KOPT-K1 (cell line): Measurements from ENCODE around the gene TMEM45A.
"Not testable (repeated sequence)": the region's sequence is repeated elsewhere in the genome, so short reads cannot be mapped to it uniquely, and the experiment has no call there.

Source experiments
- H3K27ac ChIP-seq: fragments of 200-600 bp; sonication (generic); 2 replicates; pipeline ENCODE4 v1.5.1; 2016; ENCODE audit warnings: antibody characterized with exemption, mild to moderate bottlenecking, low read depth, low read length; ENCODE audit not compliant: poor library complexity, severe bottlenecking
- H3K36me3 ChIP-seq: fragments of 200-600 bp; sonication (generic); 2 replicates; pipeline ENCODE4 v1.5.1; 2017; ENCODE audit warnings: antibody characterized with exemption, mild to moderate bottlenecking, low read length, moderate library complexity; ENCODE audit not compliant: insufficient read depth
- H3K9me3 ChIP-seq: fragments of 200-600 bp; sonication (generic); 2 replicates; pipeline ENCODE4 v1.5.1; 2017; ENCODE audit warnings: antibody characterized with exemption, low read length, mild to moderate bottlenecking; ENCODE audit not compliant: insufficient read depth, poor library complexity, severe bottlenecking

The TMEM45A gene

GRCh38 chr3:100562224-100562857 is 69.9 kb downstream of the TMEM45A start:
- no peaks in the 10 kb centered on the region for H3K36me3 ChIP-seq
- no peak overlapping the region for H3K27ac ChIP-seq

GRCh38 chr3:100563228-100563627 is 70.8 kb downstream of the TMEM45A start:
- Histone ChIP-seq H3K27ac (no peak overlapping the region), H3K36me3 (no peaks in the 10 kb centered on the region), H3K9me3 (no peaks in the 10 kb centered on the region)

More at GRCh38 chr3:100562224-100562857, 69.9 kb downstream of the TMEM45A start:
- no peaks in the 10 kb centered on the region for H3K9me3 ChIP-seq

- Histone ChIP-seq H3K9me3 (no peaks in the 10 kb centered on the region), H3K36me3 (no peaks in the 10 kb centered on the region), H3K27ac (no peak overlapping the region)
These were observed 71.3 kb downstream of the TMEM45A start for GRCh38 chr3:100563652-100564211.

- no peaks in the 10 kb centered on the region for H3K9me3 ChIP-seq
- H3K36me3 ChIP-seq, result no peaks in the 10 kb centered on the region
- H3K27ac ChIP-seq, result no peak overlapping the region
These were observed 78.4 kb downstream of the TMEM45A start for GRCh38 chr3:100570811-100571210.

GRCh38 chr3:100574536-100574935 is 82.1 kb downstream of the TMEM45A start:
- Histone ChIP-seq H3K9me3 (no peaks in the 10 kb centered on the region), H3K27ac (no peak overlapping the region), H3K36me3 (no peaks in the 10 kb centered on the region)

- Histone ChIP-seq H3K36me3 (no peaks in the 10 kb centered on the region), H3K9me3 (no peaks in the 10 kb centered on the region), H3K27ac (no peak overlapping the region)
These were observed 83.3 kb downstream of the TMEM45A start for GRCh38 chr3:100575704-100576103.

- no peaks in the 10 kb centered on the region for H3K9me3 ChIP-seq
- no peaks in the 10 kb centered on the region for H3K36me3 ChIP-seq
- no peak overlapping the region for H3K27ac ChIP-seq
These were observed 85.1 kb downstream of the TMEM45A start for GRCh38 chr3:100577382-100578008.

- no peaks in the 10 kb centered on the region for H3K9me3 ChIP-seq
- no peaks in the 10 kb centered on the region for H3K36me3 ChIP-seq
- H3K27ac ChIP-seq, result no peak overlapping the region
These were observed 86.2 kb downstream of the TMEM45A start for GRCh38 chr3:100578646-100579045.

- Histone ChIP-seq H3K27ac (no peak overlapping the region), H3K36me3 (no peaks in the 10 kb centered on the region), H3K9me3 (no peaks in the 10 kb centered on the region)
These were observed 87.7 kb downstream of the TMEM45A start for GRCh38 chr3:100580147-100580546.

- no peak overlapping the region for H3K27ac ChIP-seq
- H3K36me3 ChIP-seq, result no peaks in the 10 kb centered on the region
- H3K9me3 ChIP-seq, result no peaks in the 10 kb centered on the region
These were observed 89.2 kb downstream of the TMEM45A start for GRCh38 chr3:100581650-100582049.

- not testable (repeated sequence) for H3K27ac ChIP-seq, H3K9me3 ChIP-seq, H3K36me3 ChIP-seq
These were observed 89.7 kb downstream of the TMEM45A start for GRCh38 chr3:100582157-100582556.

GRCh38 chr3:100584101-100584660 is 91.8 kb downstream of the TMEM45A start:
- H3K9me3 ChIP-seq, result no peaks in the 10 kb centered on the region
- H3K27ac ChIP-seq, result no peak overlapping the region
- H3K36me3 ChIP-seq, result no peaks in the 10 kb centered on the region

- H3K36me3 ChIP-seq, result no peaks in the 10 kb centered on the region
- H3K9me3 ChIP-seq, result no peaks in the 10 kb centered on the region
- H3K27ac ChIP-seq, result no peak overlapping the region
These were observed 94.4 kb downstream of the TMEM45A start for GRCh38 chr3:100586832-100587231.

- H3K9me3 ChIP-seq, result no peaks in the 10 kb centered on the region
- H3K27ac ChIP-seq, result no peak overlapping the region
- H3K36me3 ChIP-seq, result no peaks in the 10 kb centered on the region
These were observed 95.8 kb downstream of the TMEM45A start for GRCh38 chr3:100588251-100588650.

GRCh38 chr3:100590114-100590839 is 97.9 kb downstream of the TMEM45A start:
- Histone ChIP-seq H3K27ac (no peak overlapping the region), H3K36me3 (no peaks in the 10 kb centered on the region), H3K9me3 (no peaks in the 10 kb centered on the region)
